B cell (primary cell): ENCODE measurements around the gene PRELID3B.

Source experiments
- CTCF ChIP-seq: fragments of 200-600 bp; IDR thresholded peaks from one replicate; pipeline ENCODE4 v1.8.0; 2022; ENCODE audit warnings: antibody characterized with exemption, mild to moderate bottlenecking
- EZH2 ChIP-seq: IDR thresholded peaks from 2 replicates; pipeline ENCODE4 v1.6.1; 2012; ENCODE audit warnings: borderline replicate concordance, low read depth, mild to moderate bottlenecking, moderate library complexity, low read length; ENCODE audit not compliant: insufficient read depth, poor library complexity, severe bottlenecking

- TF ChIP-seq EZH2 = no peak
- TF ChIP-seq CTCF = no peak
Measured at GRCh38 chr20:59086923-59087322, 44.3 kb upstream of the PRELID3B start.
